NCI-H1417 (cell line): ENCODE results near the gene FAM107B.
"Not testable (repeated sequence)": the region's sequence is repeated elsewhere in the genome, so short reads cannot be mapped to it uniquely, and the experiment has no call there.

Source experiments
- DNase-seq, 3 experiments: peaks; one replicate each; lab custom pipeline; 2025; lab: John Stamatoyannopoulos, UW

The FAM107B gene

DNA sequence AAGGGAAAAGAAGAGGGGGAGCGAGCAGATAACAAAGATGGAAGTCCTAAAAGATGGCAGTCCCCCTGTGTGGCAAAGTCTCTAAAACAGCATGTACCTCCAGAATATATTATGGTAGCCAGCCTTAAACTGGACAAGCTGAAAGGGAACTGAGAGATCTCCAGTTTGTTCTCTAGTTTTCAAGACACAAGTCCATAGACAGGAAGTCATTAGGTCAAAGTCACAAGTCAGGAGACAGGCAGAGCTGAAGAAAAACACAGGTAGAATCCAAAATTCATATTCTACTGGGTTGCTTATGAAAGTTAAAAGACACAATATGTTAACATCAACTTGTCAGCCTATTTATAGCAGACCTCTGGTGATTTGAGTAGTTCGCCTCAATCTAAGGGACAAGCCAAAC, 38.7 kb downstream of the FAM107B start:
- no peak for DNase-seq

DNA sequence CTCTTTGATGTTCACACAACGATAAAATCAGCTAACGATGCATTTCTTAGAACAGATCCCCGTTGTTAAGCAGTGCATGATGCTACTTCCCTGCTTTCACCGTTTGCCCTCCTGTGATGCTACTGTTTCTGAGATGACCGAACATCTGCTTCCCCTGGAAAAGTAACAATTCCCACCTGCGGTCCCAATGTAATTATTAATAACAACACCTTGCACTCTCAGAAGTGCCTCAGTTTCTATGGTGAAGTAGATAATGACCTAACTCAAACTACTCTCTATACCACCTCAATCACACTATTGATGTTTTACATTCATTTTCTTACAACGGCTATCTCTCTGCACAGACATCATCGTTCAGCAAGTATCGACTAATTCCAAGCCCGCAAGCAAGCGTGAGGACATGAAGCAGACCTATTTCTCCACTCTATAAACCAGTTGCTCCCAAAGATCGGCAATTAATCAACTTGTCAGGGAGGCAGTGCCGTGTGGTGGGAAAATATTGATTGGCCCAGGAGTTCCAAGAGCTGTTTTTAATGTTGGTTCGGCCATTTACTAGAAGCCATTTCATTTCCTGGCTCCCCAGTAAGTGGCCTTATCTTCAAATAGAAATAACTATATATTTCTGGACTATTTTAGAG, 42.7 kb downstream of the FAM107B start:
- DNase-seq, result peak in 2 of 3 experiments; percentile 76 to 93

DNA sequence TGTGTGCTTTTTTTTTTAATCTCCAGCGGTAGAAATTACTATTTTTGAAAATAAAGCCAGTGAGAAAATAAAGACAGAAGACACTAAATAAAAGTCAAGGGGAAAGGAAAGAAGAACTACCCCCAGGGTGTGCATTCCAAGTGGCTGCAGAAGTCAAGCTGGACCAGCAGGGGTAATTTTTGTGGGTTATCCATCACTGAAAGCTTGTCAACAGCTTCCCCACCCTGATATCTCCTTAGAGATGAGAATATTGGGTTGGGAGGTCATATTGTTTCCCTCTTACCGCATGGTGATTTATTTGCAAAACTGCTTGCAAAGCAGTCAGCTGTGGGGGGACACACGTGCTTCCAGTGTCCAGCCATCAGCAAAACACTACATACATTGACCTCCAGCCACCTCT, 46.4 kb downstream of the FAM107B start:
- DNase-seq, result no peak

DNA sequence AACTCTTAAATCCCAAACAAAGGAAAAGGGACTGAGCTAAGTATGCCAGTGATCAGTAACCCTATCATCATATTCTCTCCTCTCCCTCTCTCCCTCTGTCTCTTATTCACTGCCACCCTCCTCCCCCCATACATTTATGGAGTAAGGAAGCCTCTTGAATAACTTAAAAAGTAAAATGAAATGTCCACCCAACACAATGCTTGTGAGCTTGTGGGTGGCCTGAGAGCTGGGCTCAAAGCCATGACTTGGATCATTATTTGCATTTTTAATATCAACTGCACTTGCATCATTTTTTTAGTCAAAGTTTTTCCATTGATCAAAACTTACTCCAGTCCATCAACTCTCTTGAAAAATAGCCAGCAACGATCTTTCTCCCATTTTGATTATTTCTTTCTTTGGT, 46.8 kb downstream of the FAM107B start:
- no peak for DNase-seq

DNA sequence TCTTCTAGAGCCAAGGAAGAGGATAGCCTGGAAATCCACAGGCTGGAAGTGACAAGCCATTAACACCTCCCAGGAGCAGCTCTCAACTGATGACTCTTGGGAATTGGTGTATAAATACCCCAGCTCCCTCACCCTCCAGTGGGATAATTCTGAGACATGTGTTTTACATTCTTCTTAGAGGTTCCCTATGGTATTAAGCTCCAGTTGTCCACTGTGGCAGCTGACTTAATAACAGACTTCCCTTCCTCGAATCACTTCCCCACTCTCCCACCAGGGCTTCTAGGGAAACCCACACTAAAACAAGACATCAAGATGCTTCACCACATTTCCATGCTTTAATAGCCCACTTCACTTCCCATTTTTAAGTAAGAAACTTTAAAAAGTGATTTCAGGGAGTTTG, 47.2 kb downstream of the FAM107B start:
- DNase-seq, result no peak

DNA sequence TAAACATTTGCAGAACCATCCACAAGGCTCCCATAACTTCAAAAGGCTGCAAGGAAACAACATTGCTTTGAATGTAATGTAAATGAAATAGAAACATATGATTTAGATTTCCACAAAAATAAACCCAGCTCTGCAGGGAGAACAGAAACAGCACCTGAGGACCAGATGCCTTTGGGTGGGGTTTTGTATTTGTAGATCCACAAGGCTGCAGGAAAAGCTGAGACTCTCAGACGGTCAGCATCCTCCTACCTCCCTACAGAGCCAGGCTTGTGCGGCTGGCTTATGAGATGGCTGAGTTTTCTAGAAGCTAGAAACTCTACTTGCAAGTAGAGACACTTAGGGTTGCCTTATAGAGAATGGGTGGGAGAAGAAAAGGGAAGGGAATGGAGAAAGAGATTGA, 49.8 kb downstream of the FAM107B start:
- DNase-seq, result no peak

DNA sequence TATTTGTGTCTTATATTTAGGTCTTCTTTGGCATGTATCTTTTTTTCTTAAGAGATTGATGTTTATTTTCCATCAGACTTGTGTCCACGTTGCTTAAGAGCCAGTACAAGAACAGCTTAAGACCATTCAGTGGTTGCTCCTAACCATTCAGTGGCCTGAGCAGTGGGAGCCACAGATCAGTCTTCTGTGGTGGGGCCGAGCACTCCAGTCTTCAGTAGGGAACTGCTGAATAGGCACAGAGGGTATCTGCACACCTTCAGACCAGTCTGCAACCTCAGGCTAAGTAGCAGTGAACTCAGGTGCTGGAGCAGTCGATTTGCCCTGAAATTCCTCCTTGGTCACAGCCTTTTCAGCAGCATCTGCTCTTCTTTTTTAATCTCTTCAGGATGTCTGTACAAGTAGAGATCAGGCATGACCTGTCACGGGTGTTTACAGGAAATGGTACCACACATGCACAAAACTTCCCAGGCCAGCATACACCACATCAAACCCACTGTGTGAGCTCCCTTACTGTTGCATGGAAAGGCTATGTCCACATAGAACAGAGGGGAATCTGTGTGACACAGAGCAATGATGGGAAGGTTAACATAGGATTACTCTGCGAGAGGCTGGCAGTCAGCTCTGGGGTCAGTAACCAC, 51.5 kb downstream of the FAM107B start:
- no peak for DNase-seq

DNA sequence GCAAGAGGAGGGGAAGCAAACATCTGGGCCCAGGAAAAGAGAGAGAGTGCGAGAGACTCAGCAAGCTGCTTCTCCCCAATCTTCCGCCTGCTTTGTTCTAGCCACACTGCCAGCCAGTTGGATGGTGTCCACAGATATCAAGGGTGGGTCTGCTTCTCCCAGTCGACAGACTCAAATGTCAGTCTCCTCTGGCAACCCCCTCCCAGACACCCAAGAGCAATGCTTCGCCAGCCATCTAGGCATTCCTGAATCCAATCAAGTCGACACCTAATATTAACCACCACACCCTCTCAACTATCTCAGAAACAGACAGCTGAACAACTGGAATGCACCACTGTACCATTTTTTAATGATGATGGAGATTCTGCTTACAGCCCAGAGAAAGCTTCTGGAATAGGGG, 57.1 kb downstream of the FAM107B start:
- DNase-seq, result no peak

DNA sequence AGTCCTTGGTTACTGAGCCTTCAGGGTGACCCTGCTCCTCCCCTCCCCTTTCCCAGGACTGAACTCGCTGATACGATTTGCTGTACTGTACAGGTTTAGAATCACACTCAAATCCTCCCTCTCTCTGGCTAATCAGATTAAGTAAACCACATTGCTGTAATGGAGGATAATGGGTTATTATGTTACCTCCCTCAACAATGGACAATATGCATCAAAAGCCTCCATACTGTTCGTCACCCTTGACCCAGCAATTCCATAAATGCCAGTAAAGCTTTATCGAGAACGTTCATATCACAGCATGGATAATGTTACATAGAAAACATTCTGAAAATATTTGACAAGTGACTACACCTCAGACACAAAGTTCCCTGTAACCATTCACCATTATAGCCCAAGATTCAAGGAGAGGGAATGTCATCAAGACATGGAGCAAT, 61.7 kb downstream of the FAM107B start:
- DNase-seq, result no peak

DNA sequence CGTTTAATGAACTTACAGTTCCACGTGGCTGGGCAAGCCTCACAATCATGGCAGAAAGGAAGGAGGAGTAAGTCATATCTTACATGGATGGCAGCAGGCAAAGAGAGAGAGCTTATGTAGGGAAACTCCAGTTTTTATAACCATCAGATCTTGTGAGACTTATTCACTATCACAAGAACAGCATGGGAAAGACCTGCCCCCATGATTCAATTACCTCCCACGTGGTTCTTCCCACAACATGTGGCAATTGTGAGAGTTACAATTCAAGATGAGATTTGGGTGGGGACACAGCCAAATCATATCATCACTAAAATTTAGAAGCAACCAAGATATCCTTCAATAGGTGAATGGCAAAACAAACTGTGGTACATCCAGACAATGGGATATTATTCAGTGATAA, 65.4 kb downstream of the FAM107B start:
- not testable (repeated sequence) for DNase-seq

DNA sequence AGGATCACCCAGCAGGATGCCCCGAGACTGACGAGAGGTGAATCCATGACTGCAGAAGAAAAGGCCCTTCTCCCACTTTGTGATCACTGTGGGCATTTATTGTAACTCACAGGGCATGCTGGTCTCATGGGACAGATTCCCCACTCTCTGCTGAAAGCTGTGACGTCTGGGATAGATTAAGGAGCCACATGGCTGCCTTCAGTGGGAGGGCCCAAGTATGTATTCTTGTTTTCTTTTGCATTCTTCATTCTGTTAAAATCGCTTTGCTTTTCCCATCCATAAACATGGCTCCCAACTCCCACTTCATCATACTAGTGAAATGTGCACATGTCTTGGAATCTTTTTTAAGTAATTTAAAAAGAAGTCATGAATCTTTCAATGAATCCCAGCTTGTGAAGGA, 67.2 kb downstream of the FAM107B start:
- DNase-seq, result no peak

DNA sequence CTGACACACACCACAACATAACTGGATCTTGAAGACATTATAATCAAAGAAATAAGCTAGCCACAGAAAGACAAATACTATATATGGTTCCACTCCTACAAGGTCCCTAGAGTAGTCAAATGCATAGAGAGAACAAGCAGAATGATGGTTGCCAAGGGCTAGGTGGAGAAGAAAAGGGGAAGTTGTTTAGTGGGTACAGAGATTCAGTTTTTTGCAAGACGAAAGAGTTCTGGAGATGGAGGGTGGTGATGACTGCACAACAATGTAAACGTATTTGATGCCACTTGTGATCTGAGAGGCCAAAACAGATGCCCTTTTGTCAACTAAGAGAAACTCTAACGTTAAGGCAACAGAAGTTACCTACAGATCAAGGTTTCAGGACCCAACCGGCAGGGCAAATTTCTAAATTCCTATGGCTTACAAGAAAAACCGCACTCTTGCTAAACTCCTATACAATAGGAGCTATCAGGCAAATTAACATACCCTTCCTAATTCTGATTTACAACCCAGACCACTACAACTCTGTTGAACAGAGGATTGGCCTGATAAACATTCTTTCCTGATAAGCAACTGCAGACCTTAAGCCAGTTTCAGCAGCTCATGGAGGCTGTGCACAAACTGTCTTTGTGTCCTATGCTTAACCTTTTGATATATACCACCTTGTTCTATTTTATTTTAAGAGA, 69.0 kb downstream of the FAM107B start:
- DNase-seq, result no peak

DNA sequence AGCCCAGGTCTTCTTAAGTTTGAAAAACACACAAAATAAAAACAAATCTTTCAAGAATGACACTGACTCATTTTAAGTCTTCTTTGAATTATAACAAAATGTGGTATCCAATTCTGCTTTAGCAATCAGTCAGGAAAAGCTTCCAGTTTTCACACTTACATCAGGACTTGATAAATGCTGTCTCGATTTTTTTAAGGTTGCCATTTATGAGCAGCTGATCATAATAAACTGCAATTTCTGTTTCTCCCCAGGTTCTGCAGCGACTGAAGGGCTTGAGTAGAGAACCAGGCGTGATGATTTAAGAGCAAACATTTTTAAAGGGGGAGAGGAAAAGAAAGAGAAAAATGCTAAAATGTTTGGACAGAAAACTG, 71.1 kb downstream of the FAM107B start:
- DNase-seq, result no peak

DNA sequence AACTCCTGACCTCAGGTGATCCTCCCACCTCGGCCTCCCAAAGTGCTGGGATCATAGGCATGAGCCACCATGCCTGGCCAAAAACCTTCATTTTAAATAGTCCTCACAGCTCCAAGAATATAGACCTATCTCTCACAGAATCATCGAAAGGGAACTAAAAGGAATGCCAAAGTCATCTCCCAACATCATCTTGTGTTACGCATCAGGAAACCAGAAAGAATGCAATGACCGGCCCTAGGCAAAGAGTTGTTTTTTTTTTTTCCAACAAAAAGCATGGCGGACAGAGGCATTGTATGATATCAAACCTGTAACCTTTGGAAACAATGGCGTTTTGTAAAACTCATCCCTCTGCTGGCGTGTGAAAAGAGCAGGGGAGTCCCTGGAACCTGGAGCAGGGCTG, 73.2 kb downstream of the FAM107B start:
- no peak for DNase-seq

DNA sequence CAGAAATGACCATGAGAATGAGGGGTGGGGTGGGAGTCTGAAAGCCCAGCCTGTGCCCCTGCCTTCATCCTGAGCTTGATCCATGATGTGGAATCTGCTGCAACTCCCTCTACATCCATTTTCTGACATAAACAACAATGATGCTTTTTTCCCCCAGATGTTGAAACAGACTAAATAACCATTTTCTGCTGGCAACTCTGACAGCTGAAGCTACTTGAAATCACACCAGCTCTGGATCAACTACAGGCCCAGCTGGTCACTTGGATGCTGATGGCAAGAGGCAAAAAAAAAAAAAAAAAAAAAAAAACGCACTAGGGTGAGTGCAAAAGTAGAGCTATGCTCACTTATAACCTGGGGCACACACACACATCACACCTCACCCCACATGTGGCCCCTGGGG, 74.2 kb downstream of the FAM107B start:
- DNase-seq, result no peak

DNA sequence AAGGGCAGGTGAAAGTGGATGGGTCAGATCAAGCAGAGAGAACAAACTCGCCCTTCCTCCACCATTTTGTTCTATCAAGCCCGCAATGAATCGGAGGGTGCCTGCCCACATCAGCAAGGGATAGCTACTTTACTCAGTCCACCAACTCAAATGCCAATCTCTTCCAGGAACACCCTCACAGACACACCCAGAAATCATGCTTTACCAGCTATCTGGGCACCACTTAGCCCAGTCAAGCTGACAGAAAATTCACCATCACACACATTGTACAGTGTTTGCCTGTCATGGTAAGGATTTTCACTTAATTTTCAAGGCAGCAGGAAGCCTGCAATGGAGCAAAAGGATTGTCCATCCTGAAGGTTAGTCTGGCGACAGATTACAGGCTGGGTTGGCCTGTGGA, 75.2 kb downstream of the FAM107B start:
- no peak for DNase-seq

DNA sequence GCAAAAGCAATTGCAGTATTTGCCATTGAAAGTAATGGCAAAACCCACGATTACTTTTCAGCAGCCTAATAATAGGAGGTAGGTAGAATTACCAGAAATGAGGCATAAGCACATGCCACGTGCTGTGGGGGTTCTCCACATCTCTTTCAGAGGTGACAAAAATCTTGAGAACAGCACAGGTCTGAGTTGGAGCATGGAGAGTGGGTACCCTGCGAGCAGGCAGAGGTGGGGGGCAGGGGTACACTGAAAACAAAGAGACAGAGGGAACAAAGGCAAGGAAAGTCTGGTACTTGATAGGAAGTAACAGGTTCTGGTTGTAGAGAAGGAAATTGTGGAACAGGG, 75.9 kb downstream of the FAM107B start:
- DNase-seq, result no peak

DNA sequence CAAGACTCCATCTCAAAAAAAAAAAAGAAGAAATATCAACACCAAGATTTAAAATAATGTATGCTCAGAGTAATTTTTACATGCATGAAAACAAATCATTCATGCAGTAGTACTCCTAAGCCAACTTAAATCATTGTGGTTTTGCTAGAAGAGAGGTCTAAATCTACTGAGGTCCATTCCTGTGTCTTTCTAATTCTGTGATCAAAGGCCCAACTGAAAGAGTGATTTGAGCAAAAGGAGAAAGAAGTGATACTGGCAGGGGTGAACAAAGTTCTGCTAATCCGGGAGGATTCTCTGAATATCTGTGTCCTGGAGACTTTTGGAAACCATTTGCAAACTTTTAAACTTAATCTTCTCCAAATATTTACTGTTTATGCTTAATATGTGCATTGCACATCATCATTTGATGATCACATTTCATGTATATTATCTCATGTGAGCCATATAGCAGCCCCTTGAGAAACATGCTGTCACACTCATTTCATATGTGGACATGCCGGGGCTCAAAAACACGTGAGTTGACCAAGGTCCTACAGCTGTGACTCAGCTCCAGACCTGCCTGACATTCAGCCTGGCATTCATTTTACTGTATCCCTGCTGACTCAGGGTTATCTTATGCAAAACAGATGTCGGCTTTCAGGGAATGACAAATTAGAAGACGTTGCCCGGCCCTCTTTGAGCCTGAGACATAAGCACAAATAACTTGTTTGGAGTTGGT, 76.4 kb downstream of the FAM107B start:
- no peak for DNase-seq

DNA sequence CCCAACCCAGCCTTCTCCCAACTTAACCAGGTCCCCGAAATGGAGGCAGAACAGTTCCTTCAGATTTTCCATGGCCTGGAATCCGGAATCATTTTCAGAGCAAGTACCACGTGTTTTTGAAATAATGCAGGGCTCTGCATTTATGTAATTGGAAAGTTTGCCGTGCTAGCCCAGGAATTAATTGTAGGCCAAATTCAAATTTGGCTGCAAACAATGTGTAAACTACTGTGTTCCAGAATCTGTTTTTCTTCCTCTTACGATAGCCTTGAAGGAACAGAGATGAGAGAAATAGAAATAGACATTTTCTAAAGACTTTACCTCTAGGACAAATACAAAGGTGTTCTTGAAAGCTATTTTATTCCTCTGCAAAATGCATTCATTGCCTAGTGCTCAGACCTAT, 77.4 kb downstream of the FAM107B start:
- DNase-seq, result no peak

DNA sequence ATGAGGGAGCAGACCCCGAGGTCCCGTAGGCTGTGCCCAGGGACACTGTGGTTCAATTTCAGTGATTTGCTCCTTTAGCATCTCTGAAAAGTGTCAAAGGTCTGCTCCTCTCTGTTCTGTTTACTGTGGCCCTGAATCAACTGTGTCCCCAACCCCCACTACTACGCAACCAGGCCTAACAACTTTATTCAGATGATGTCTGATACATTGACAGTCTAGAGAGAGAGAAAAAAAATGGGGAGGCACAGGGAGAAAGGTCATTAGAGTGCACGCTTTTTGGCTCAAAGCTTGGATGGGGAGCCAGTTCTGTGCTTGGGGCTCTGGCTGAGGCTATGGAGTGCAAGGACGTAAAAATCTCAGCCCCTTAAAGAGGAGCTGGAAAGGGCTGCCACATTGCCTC, 77.9 kb downstream of the FAM107B start:
- no peak for DNase-seq

DNA sequence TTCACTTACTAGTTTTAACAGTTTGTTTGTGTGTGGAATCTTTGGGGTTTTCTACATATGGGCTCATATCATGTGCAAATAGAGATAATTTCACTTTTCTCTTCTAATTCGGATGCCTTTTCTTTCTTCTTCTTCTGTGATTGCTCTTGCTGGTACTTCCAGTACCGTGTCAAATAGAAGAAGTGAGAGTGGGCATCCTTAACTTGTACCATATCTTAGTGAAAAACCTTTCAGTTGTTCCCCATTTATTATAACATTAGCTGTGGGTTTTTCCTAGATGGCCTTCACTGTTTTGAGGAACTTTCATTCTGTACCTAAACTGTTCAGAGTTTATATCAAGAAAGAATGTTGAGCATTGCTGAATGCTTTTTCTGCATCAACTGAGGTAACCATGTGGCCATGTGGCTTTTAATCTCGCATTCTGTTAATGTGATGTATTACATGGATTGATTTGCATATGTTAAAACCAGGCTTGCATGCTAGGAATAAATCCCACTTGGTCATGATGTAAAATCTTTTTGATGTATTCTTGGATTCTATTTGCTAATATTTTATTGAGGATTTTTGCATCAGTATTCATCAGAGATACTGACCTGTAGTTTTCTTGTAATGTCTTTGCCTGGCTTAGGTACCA, 78.7 kb downstream of the FAM107B start:
- DNase-seq, result no peak

DNA sequence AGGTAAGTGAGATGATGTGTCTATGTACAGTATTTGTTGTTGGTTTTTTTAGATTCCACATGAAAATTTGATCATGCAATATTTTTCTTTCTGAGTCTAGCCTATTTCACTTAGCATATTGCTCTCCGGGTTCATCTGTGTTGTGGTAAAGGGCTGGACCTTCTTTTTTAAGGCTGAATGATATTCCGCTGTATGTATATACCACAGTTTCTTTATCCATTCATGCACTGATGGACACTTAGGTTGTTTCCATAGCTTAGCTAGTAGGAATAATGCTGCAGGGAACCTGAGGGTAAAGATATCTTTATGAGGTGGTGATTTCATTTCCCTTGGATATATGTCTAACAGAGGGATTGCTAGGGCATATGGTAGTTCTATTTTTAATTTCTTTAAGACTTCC, 80.8 kb downstream of the FAM107B start:
- no peak for DNase-seq
